Muscle of leg (tissue), 11 donors: ENCODE results near the gene MEX3A. TPM values are rescaled to one million over a fixed set of nuclear protein-coding genes. Genes with fewer than 3 reads are reported as not detected.

ENCODE experiments used
- DNase-seq: peaks from one replicate; pipeline ENCODE4 v3.0.0; 2013
- H3K27ac ChIP-seq: one replicate; pipeline ENCODE4 v1.5.1; 2013; ENCODE audit warnings: mild to moderate bottlenecking, low read length, control low read depth
- H3K27me3 ChIP-seq: one replicate; pipeline ENCODE4 v1.6.1; 2013; ENCODE audit warnings: low read length; ENCODE audit not compliant: control insufficient read depth, insufficient read depth
- H3K36me3 ChIP-seq: one replicate; pipeline ENCODE4 v1.6.1; 2013; ENCODE audit warnings: low read length; ENCODE audit not compliant: control insufficient read depth, insufficient read depth
- H3K4me1 ChIP-seq: one replicate; pipeline ENCODE4 v1.6.1; 2013; ENCODE audit warnings: low read length; ENCODE audit not compliant: control insufficient read depth, insufficient read depth
- H3K4me3 ChIP-seq: one replicate; pipeline ENCODE4 v1.5.1; 2013; ENCODE audit warnings: low read length, control low read depth
- H3K9me3 ChIP-seq: replicated peaks from 2 replicates; pipeline ENCODE4 v1.6.1; 2013; ENCODE audit warnings: low read depth, low read length; ENCODE audit not compliant: control insufficient read depth
- WGBS: methylation state at CpG from one replicate; pipeline ENCODE4 v1.1.5; 2013; ENCODE audit warnings: missing lambda C conversion rate; ENCODE audit not compliant: insufficient coverage; 5-methylcytosine and 5-hydroxymethylcytosine counted together
- polyA plus RNA-seq, 8 donors: library from polyadenylated mRNA; unstranded; fragments of 120-200 nt; gene quantifications; one replicate each; pipeline versions ENCODE4 v1.2.1 to v1.2.3, GENCODE V29; 2013; ENCODE audit warnings: inconsistent platforms in 1 of 8, low replicate concordance in 1 of 8; ENCODE audit not compliant: insufficient read length in 8 of 8, insufficient read depth in 1 of 8
- total RNA-seq: library from RNA; stranded (reverse); fragments of 120-200 nt; gene quantifications from one replicate; pipeline ENCODE4 v1.2.4, GENCODE V29; 2013

The MEX3A gene
- total and polyA plus RNA-seq, 9 donors, result 9.4 to 32.4 (median 25.5) TPM

DNA sequence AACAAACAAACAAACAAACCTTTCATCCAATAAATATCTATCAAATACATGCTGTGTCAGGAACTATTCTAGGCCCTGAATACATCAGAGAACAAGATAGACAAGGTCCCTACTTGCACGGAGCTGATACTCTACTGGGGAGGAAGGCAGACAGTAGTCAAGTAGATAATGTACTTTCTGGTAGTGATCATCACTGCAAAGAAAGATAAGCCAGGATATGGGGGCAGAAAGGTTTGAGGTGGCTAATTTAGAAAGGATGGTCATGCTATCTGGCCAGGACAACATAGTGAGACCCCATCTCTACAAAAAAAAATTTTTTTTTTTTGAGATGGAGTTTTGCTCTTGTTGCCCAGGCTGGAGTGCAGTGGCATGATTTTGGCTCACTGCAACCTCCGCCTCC lies 9.3 kb upstream of the MEX3A start:
- Histone ChIP-seq H3K27ac (no peak overlapping the region), H3K36me3 (peaks cover 16% of the 10 kb centered on the region), H3K27me3 (no peaks in the 10 kb centered on the region), H3K4me1 (peaks cover 33% of the 10 kb centered on the region), H3K9me3 (no peaks in the 10 kb centered on the region), H3K4me3 (no peak overlapping the region)
- DNase-seq, result no peak
- WGBS, result 100% methylated on average over 1 of the region's 2 CpGs

- DNase-seq, result peak; percentile 88
- no peak overlapping the region for H3K4me3 ChIP-seq
- H3K27me3 ChIP-seq, result no peaks in the 10 kb centered on the region
- peak overlapping the region; percentile 69 for H3K27ac ChIP-seq
- H3K4me1 ChIP-seq, result peaks cover 29% of the 10 kb centered on the region
- 26% methylated on average over 11 of the region's 14 CpGs for WGBS
- no peaks in the 10 kb centered on the region for H3K9me3 ChIP-seq
- peaks cover 16% of the 10 kb centered on the region for H3K36me3 ChIP-seq
Observed at GRCh38 chr1:156090840-156091188, 8.5 kb upstream of the MEX3A start.

- no peak overlapping the region for H3K4me3 ChIP-seq
- H3K36me3 ChIP-seq, result peaks cover 16% of the 10 kb centered on the region
- H3K27me3 ChIP-seq, result no peaks in the 10 kb centered on the region
- DNase-seq, result peak; percentile 72
- peak overlapping the region; percentile 69 for H3K27ac ChIP-seq
- H3K9me3 ChIP-seq, result no peaks in the 10 kb centered on the region
- H3K4me1 ChIP-seq, result peaks cover 25% of the 10 kb centered on the region
- 36% methylated on average over 2 of the region's 5 CpGs for WGBS
Observed at GRCh38 chr1:156090138-156090839, 8.0 kb upstream of the MEX3A start.

DNA sequence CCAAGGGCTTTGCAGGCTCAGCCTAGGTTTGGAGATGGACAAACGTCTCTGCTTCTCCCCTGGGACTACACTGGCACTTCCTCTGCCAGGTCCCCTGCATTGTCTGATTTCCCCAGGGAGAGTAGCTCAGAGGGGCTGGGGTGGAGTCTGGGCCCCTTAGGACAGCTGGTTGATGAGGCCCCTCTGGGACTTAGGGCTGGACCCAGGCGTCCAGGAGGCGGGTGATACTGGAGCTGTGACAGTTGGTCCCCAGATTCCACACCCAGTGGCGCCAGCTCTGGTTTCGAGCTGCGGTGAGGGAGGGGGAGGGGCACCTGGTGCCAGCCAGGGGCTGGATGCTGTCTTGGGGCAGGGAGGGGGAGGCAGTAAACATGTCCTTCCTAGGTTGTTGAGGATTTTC lies 7.4 kb upstream of the MEX3A start:
- no peak overlapping the region for H3K4me3 ChIP-seq
- H3K36me3 ChIP-seq, result peaks cover 16% of the 10 kb centered on the region
- peaks cover 31% of the 10 kb centered on the region for H3K4me1 ChIP-seq
- peak; percentile 60 for DNase-seq
- H3K9me3 ChIP-seq, result no peaks in the 10 kb centered on the region
- H3K27me3 ChIP-seq, result no peaks in the 10 kb centered on the region
- WGBS, result 67% methylated on average over 5 of the region's 6 CpGs
- peak overlapping the region; percentile 81 for H3K27ac ChIP-seq

- H3K9me3 ChIP-seq, result no peaks in the 10 kb centered on the region
- DNase-seq, result no peak
- H3K4me3 ChIP-seq, result no peak overlapping the region
Observed at GRCh38 chr1:156086256-156086662, 4.0 kb upstream of the MEX3A start.

GRCh38 chr1:156083800-156084790 lies 1.8 kb upstream of the MEX3A start:
- Histone ChIP-seq H3K27ac (peak overlapping the region; percentile 95), H3K4me1 (peaks cover 49% of the 10 kb centered on the region), H3K27me3 (no peaks in the 10 kb centered on the region), H3K36me3 (peaks cover 5% of the 10 kb centered on the region), H3K9me3 (no peaks in the 10 kb centered on the region), H3K4me3 (peak overlapping the region; percentile 95)
- WGBS, result 0% methylated on average over 2 of the region's 7 CpGs
- no peak for DNase-seq

More at GRCh38 chr1:156086256-156086662, 4.0 kb upstream of the MEX3A start:
- H3K4me1 ChIP-seq, result peaks cover 48% of the 10 kb centered on the region
- 14% methylated on average over 1 of the region's 1 CpG for WGBS
- no peaks in the 10 kb centered on the region for H3K27me3 ChIP-seq
- no peak overlapping the region for H3K27ac ChIP-seq
- peaks cover 3% of the 10 kb centered on the region for H3K36me3 ChIP-seq

DNA sequence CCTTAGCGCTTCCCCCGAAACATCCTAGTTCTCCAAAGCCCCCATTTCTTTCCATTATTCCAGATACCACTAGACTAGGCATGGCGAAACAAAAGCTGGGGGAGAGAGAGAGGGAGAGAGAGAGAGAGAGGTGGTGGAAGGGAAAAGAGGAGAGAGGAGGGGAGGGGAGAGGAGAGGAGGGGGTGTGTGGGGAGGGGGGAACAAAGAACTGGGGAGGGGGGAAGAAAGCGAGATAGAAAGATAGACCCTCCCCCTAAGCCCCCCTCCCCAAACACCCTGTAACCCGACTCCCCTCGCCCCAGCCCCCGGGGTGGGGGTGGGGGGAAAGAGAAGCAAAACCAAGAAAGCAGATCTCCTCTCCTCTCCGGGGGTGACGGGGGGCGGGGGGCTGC lies 352 bp downstream of the MEX3A start:
- Histone ChIP-seq H3K4me3 (peak overlapping the region; percentile 95), H3K36me3 (peaks cover 15% of the 10 kb centered on the region), H3K27ac (peak overlapping the region; percentile 95), H3K4me1 (peaks cover 65% of the 10 kb centered on the region), H3K9me3 (no peaks in the 10 kb centered on the region), H3K27me3 (no peaks in the 10 kb centered on the region)
- DNase-seq, result peak; percentile 65
- no CpG with 5 or more reads among the region's 10 CpGs for WGBS

DNA sequence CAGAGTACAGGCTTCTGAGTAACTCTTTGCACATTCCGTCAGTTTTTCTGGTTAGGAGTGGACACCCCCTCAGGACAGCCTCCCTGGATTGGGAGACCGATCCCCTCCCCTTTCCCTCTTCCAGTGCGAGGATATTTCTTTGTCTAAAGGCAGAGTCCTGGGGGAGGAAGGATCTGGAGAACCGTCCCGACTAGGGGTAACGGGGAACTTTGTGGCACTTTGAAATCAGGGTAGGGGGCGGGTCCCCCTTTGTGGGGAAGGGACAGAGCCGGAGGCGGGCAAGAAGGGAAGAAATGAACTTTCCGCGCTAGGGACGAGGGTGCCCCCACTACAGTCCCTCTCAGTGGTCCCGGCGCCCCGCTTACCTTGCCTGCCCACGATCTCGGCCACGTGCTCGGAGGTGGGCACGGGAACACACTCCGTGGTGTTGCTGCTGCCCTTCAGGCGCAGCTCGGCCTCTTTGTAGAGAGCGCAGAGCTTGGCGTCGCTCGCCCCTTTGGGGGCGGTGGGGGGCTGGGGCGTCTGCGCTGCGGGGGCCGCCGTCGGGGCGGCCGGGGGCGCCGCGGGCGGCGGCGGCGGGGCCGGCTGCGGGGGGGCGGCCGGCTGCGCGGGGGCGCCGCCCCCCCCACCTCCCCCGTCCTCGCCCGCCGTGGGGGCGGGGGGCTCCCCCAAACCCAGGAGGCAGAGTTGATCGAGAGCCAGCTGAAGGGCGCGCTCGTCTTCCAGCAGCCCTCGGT lies 917 bp downstream of the MEX3A start:
- H3K4me3 ChIP-seq, result peak overlapping the region; percentile 95
- H3K9me3 ChIP-seq, result no peaks in the 10 kb centered on the region
- peak overlapping the region; percentile 95 for H3K27ac ChIP-seq
- no peaks in the 10 kb centered on the region for H3K27me3 ChIP-seq
- peaks cover 70% of the 10 kb centered on the region for H3K4me1 ChIP-seq
- DNase-seq, result peak; percentile 72
- WGBS, result 0% methylated on average over 27 of the region's 61 CpGs
- H3K36me3 ChIP-seq, result peaks cover 21% of the 10 kb centered on the region

DNA sequence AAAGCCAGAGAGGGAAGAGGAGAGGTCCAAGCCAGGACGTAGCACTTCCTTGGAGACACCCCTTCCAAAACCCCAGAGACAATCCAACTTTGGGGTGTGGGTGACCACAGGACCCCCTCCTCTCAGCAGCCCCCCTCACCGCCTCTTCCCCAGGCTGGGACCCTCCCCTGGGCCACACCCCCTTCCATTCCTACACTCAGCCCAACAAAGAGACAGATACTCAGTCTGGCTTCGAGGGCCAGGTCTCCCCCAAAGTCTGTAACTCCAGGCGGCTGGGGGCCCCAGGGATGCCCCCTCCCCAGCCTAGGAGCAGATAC lies 1.4 kb downstream of the MEX3A start:
- Histone ChIP-seq H3K4me3 (peak overlapping the region; percentile 95), H3K27me3 (no peaks in the 10 kb centered on the region), H3K4me1 (peaks cover 72% of the 10 kb centered on the region), H3K36me3 (peaks cover 26% of the 10 kb centered on the region), H3K27ac (peak overlapping the region; percentile 85), H3K9me3 (no peaks in the 10 kb centered on the region)
- 0% methylated on average over 3 of the region's 4 CpGs for WGBS
- DNase-seq, result no peak
